Activated CD8-positive, alpha-beta T cell treated with anti-CD3 and anti-CD28 coated beads, Interleukin-2, amount 10 ng/mL, durations not matched to agents 7 days and 5 days (primary cell): Measurements from ENCODE around the gene DIP2C. TPM values are rescaled to one million over a fixed set of nuclear protein-coding genes. Genes with fewer than 3 reads are reported as not detected.
"Not testable (repeated sequence)": the region's sequence is repeated elsewhere in the genome, so short reads cannot be mapped to it uniquely, and the experiment has no call there.

ENCODE experiments used
- ATAC-seq: fragments of 150-1000 bp; cut with Tn5 transposase; one replicate; pipeline ENCODE4 v1.10.0; 2021; ENCODE audit warnings: moderate library complexity
- CTCF ChIA-PET: fragments of 350-600 bp; sonication (Branson Sonifier 250); formaldehyde crosslinking; loops from one replicate; lab custom pipeline; 2021; ENCODE audit warnings: antibody characterized with exemption; lab: Charles Lee
- POLR2A ChIA-PET: fragments of 350-600 bp; sonication (Branson Sonifier 250); formaldehyde crosslinking; loops from one replicate; lab custom pipeline; 2021; ENCODE audit warnings: antibody characterized with exemption; lab: Charles Lee
- DNase-seq: peaks from one replicate; pipeline ENCODE4 v3.0.0-alpha.2; 2020
- H3K27ac Mint-ChIP-seq: one replicate; pipeline ENCODE4 v1.8.0; 2021; ENCODE audit warnings: mild to moderate bottlenecking, mixed read lengths
- H3K27me3 Mint-ChIP-seq: one replicate; pipeline ENCODE4 v1.8.0; 2021; ENCODE audit warnings: low read depth, mixed read lengths
- H3K36me3 Mint-ChIP-seq: one replicate; pipeline ENCODE4 v1.8.0; 2021; ENCODE audit warnings: low read depth, mixed read lengths
- H3K4me1 Mint-ChIP-seq: one replicate; pipeline ENCODE4 v1.8.0; 2021; ENCODE audit warnings: low read depth, mixed read lengths
- H3K4me3 Mint-ChIP-seq: one replicate; pipeline ENCODE4 v1.8.0; 2021; ENCODE audit warnings: mild to moderate bottlenecking, mixed read lengths
- H3K9me3 Mint-ChIP-seq: one replicate; pipeline ENCODE4 v1.8.0; 2022; ENCODE audit warnings: mixed read lengths; ENCODE audit not compliant: insufficient read depth
- total RNA-seq, 2 experiments: library from RNA; stranded (reverse); gene quantifications; one replicate each; pipeline ENCODE4 v1.2.3, GENCODE V29; 2021

The DIP2C gene
- total RNA-seq, 2 experiments from 2014 or later: 0.34 to 0.39 TPM

DNA sequence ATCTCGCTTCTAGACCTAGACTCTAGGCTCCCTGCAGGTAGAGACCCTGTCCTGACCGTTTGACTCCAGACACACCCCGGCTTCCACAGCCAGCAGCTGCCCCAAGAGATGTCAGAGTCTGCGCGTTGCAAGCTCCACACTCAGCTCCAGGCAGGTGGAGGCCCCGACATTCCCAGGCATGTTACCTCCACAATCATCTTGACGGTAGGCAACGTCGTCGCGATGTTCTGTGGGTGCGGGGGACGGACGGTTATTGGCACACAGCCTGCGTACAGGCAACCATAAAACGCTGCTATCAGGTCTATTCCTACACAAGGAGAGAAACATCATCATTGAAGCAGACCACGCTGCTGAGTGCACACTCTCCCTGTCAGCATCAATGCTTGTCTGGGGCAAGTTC is 341.0 kb downstream of the DIP2C start:
- Mint-ChIP-seq H3K27ac (no peak overlapping the region), H3K27me3 (no peaks in the 10 kb centered on the region), H3K4me1 (peaks cover 24% of the 10 kb centered on the region), H3K4me3 (no peak overlapping the region), H3K9me3 (no peaks in the 10 kb centered on the region), H3K36me3 (no peaks in the 10 kb centered on the region)
- ATAC-seq: no peak
- ChIA-PET POLR2A (no interaction called here), CTCF (no interaction called here)
- no peak for DNase-seq

DNA sequence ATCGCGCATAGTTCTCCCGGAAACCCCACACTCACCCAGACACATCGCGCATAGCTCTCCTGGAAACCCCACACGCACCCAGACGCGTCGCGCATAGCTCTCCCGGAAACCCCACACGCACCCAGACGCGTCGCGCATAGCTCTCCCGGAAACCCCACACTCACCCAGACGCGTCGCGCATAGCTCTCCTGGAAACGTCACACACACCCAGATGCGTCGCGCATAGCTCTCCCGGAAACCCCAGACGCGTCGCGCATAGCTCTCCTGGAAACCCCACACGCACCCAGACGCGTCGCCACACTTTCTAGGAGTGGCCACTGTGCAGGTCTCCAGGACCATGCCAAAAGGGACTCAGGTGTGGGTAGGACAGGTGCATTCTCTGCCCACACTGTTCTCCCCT is 341.7 kb downstream of the DIP2C start:
- H3K27ac Mint-ChIP-seq, CTCF ChIA-PET, H3K27me3 Mint-ChIP-seq, DNase-seq, ATAC-seq, H3K36me3 Mint-ChIP-seq, H3K9me3 Mint-ChIP-seq, H3K4me3 Mint-ChIP-seq: not testable (repeated sequence)
- H3K4me1 Mint-ChIP-seq: peaks cover 19% of the 10 kb centered on the region
- POLR2A ChIA-PET: interaction anchor here (1.0 kb wide), 1 partner anchor 19 kb away, joined by 5 read pairs; no protein-coding TSS in a partner anchor

DNA sequence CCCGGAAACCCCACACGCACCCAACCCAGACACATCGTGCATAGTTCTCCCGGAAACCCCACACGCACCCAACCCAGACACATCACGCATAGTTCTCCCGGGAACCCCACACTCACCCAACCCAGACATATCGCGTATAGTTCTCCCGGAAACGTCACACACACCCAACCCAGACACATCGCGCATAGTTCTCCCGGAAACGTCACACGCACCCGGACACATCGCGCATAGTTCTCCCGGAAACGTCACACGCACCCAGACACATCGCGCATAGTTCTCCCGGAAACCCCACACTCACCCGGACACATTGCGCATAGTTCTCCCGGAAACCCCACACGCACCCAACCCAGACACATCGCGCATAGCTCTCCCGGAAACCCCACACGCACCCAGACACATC is 342.3 kb downstream of the DIP2C start:
- POLR2A ChIA-PET: interaction anchor here (1.0 kb wide), 1 partner anchor 18 kb away, joined by 5 read pairs; no protein-coding TSS in a partner anchor
- ATAC-seq, CTCF ChIA-PET, H3K4me3 Mint-ChIP-seq, DNase-seq, H3K27ac Mint-ChIP-seq, H3K27me3 Mint-ChIP-seq, H3K36me3 Mint-ChIP-seq, H3K9me3 Mint-ChIP-seq: not testable (repeated sequence)
- peaks cover 15% of the 10 kb centered on the region for H3K4me1 Mint-ChIP-seq

DNA sequence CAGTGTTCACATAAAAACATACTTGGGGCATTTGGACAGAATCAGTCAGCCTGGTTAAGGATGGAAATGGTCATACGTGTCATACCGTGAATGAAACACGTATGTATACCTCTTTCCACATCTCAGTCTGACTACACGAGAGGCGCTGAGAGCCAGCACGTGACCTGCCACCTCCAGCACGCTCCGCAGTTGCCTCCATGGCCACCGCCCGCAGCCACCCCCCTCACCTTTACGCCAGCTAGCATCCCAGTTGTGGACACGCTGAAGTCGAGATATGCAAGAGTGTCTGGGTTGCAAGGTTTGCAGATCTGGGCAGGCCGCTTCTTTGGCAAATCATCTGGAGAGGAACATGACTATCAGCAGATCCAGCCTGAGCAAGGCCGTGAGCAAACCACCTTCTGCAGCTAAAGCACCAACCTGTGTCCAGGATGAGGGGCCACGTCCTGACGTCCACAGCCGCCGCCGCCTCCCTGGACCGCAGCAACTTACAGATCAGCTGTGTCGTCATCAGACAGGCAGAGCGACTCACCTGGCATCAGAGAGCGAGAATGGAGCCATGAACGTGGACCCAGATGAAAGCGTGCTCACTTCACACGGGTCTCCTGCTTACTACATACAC is 344.8 kb downstream of the DIP2C start:
- H3K27me3 Mint-ChIP-seq: no peaks in the 10 kb centered on the region
- ATAC-seq (no peak), DNase-seq (no peak)
- no peaks in the 10 kb centered on the region for H3K36me3 Mint-ChIP-seq
- ChIA-PET POLR2A (no interaction called here), CTCF (no interaction called here)
- no peaks in the 10 kb centered on the region for H3K9me3 Mint-ChIP-seq
- H3K4me3 Mint-ChIP-seq: no peak overlapping the region
- no peak overlapping the region for H3K27ac Mint-ChIP-seq
- H3K4me1 Mint-ChIP-seq: peaks cover 2% of the 10 kb centered on the region

DNA sequence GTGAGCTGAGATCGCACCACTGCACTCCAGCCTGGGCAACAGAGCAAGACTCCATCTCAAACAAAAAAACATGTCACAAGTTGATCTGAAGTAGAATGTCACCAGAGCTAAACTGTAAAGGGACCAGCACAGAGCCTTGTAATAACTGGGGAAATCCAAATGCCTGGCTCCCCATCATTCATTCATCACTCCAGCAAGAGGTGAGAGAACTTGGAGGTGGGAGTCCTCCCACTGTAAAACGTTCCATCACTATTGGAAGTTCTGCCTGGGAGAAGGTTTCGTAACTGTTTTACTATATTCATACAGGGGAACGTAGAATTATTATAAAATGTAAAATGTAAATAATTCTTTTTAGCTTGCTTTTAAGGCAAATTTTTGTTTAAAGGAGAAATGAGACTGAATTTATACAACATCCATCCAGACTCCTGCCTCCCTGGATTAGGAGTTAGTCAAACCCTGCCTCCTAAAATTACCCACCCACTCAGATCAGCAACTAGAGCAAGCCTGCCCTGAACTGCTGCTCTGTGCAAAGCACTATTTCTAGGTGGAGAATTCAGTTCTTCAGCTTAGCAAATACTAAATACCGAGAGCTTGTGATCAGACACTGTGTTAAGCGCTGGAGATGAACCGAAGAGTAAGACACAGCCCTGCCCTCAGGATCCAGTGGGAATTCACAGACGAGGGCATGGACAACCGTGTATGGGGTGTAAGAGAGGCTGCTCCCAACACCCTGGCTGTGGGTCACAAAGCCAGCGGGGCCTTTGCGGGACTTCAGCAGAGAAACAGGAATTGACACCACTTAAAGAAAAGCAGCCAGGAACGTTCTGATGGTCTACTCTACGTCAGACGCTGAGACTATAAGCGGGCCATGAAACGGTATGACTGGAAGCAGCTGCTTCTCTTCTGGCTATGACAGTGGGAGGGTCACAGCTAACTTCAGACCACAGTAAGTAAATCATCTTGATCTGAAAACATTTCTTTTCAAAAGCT is 345.9 kb downstream of the DIP2C start:
- no peak overlapping the region for H3K27ac Mint-ChIP-seq
- no peaks in the 10 kb centered on the region for H3K27me3 Mint-ChIP-seq
- no peak for DNase-seq
- no peak for ATAC-seq
- peaks cover 5% of the 10 kb centered on the region for H3K4me1 Mint-ChIP-seq
- no peaks in the 10 kb centered on the region for H3K9me3 Mint-ChIP-seq
- H3K36me3 Mint-ChIP-seq: no peaks in the 10 kb centered on the region
- ChIA-PET POLR2A (no interaction called here), CTCF (no interaction called here)
- no peak overlapping the region for H3K4me3 Mint-ChIP-seq

DNA sequence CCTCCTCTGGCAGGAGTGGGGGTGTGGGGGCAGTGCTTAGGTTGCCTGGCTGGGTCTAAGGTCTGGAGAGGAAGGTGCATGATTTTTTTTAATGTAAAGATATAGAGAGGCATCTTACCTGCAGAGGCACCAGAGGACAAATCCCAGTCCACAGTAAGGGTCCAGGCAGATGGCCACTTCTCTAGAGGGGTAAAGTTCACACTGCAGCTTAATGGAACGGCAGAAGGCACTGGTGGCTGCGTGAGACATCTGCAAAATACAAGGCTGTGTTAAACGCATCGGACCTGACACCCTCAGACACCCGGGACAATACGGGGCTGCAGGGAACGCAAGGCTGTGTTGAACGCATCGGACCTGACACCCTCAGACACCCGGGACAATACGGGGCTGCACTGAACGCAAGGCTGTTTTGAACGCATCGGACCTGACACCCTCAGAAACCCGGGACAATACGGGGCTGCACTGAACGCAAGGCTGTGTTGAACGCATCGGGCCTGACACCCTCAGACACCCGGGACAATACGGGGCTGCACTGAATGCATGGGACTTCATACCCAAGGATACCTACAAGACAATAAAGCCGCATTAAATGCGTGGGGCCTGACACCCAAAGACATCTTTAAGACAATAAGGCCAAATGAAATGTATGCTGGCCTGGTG is 348.3 kb downstream of the DIP2C start:
- H3K36me3 Mint-ChIP-seq: peaks cover 5% of the 10 kb centered on the region
- no peak overlapping the region for H3K27ac Mint-ChIP-seq
- no peaks in the 10 kb centered on the region for H3K27me3 Mint-ChIP-seq
- no peak overlapping the region for H3K4me3 Mint-ChIP-seq
- ATAC-seq (no peak), DNase-seq (no peak)
- peaks cover 5% of the 10 kb centered on the region for H3K4me1 Mint-ChIP-seq
- H3K9me3 Mint-ChIP-seq: no peaks in the 10 kb centered on the region
- ChIA-PET POLR2A (interaction anchor here (1.2 kb wide), 1 partner anchor 11 kb away, joined by 4 read pairs; no protein-coding TSS in a partner anchor), CTCF (no interaction called here)

DNA sequence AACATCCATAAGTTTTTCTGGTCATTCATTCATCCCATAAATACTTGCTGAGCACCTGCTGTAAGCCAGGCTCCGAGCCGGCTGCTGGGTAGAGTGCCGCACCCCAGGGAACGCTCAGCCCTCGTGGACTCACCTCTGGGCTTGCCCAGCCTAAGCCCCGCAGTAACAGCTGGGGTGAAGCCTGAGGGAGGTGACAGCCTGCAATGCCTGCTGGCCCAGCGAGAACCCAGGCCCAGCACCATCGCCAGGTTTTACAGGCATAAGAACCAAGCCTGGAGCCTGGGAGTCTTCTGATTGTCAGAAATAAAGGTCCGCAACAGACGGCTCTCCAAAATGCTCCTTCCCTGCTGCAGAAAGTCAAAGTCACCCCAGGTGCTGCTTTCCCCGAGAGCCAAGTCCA is 348.8 kb downstream of the DIP2C start:
- CTCF ChIA-PET: no interaction called here
- DNase-seq: no peak
- Mint-ChIP-seq H3K4me1 (peaks cover 5% of the 10 kb centered on the region), H3K9me3 (no peaks in the 10 kb centered on the region), H3K36me3 (peaks cover 5% of the 10 kb centered on the region), H3K4me3 (no peak overlapping the region), H3K27me3 (no peaks in the 10 kb centered on the region), H3K27ac (no peak overlapping the region)
- ATAC-seq: no peak
- POLR2A ChIA-PET: no interaction called here

DNA sequence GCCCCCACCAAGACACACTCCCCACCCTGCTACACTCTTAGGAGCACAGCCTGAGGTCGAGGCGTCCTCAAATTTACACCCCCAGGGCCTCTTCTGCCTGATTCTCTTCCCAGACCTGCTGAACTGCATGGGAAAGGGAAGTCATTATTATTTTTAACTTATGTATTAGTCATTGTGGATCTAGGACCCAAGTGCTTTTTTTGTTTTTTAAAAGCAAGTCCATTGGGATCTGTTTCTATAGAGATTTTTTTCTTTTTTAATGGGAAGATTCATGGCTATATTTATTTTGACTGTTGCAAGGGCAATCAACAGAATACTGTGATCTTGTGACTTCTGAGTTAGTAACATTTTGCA is 350.5 kb downstream of the DIP2C start:
- no peaks in the 10 kb centered on the region for H3K27me3 Mint-ChIP-seq
- H3K27ac Mint-ChIP-seq: no peak overlapping the region
- CTCF ChIA-PET: no interaction called here
- peaks cover 8% of the 10 kb centered on the region for H3K4me1 Mint-ChIP-seq
- POLR2A ChIA-PET: no interaction called here
- DNase-seq (no peak), ATAC-seq (no peak)
- peaks cover 5% of the 10 kb centered on the region for H3K36me3 Mint-ChIP-seq
- H3K4me3 Mint-ChIP-seq: no peak overlapping the region
- H3K9me3 Mint-ChIP-seq: no peaks in the 10 kb centered on the region

DNA sequence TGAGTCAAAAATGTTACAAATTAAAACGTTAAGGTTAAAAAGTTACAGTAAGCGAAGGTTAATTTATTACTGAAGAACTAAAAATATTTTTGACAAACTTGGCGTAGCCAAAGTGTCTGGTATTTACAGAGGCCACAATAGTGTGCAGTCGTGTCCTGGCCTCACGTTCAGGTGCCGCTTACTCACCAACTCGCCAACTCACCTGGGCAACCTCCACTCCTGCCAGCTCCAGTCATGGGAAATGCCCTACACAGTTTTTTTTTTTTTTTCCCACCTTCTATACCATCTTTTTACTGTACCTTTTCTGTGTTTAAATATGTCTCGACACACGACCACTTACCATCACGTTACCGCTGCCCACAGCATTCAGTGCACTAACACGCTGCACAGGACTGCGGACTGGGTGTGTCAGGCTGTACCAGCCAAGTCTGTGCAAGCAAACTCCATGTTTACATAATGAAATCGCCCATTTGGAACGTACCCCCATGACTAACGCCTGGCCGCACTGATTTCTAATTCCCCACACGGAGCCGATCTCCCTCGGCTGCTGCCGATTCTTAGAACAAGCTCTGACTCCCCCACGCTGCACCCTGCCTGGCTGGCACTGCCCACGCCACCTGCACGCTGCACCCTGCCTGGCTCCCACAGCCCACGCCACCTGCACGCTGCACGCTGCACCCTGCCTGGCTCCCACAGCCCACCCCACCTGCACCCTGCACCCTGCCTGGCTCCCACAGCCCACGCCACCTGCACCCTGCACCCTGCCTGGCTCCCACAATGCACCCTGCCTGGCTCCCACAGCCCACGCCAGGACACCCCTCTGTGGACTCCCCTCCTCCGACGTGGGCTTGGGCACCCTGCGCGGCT is 351.1 kb downstream of the DIP2C start:
- ATAC-seq (peak; percentile 19), DNase-seq (no peak)
- Mint-ChIP-seq H3K36me3 (peaks cover 5% of the 10 kb centered on the region), H3K4me3 (no peak overlapping the region), H3K27me3 (no peaks in the 10 kb centered on the region), H3K27ac (no peak overlapping the region), H3K4me1 (peaks cover 13% of the 10 kb centered on the region), H3K9me3 (no peaks in the 10 kb centered on the region)
- ChIA-PET POLR2A (no interaction called here), CTCF (interaction anchor here (0.7 kb wide), 1 partner anchor 114 kb away, joined by 3 read pairs; no protein-coding TSS in a partner anchor)

DNA sequence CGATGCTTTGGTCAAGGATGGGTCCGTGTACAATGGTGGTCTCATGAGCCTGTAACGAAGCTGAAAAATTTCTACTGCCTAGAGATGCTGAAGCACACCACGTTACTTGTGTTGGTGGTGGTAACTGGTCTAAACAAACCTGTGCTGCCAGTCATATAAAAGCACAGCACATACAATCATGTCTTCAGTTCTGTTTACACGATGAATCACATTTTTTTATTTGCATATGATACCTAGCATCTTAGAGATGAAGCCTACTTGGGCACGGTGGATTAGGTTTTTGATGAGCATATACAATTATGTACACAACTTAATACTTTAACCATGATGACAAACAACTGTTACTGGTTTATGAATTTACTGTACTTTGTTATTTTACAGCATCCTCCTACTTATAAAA is 353.2 kb downstream of the DIP2C start:
- no peak overlapping the region for H3K27ac Mint-ChIP-seq
- no peak for DNase-seq
- CTCF ChIA-PET: no interaction called here
- H3K4me1 Mint-ChIP-seq: peaks cover 18% of the 10 kb centered on the region
- no peak overlapping the region for H3K4me3 Mint-ChIP-seq
- H3K36me3 Mint-ChIP-seq: peaks cover 6% of the 10 kb centered on the region
- ATAC-seq: no peak
- no peaks in the 10 kb centered on the region for H3K9me3 Mint-ChIP-seq
- H3K27me3 Mint-ChIP-seq: no peaks in the 10 kb centered on the region
- POLR2A ChIA-PET: no interaction called here

DNA sequence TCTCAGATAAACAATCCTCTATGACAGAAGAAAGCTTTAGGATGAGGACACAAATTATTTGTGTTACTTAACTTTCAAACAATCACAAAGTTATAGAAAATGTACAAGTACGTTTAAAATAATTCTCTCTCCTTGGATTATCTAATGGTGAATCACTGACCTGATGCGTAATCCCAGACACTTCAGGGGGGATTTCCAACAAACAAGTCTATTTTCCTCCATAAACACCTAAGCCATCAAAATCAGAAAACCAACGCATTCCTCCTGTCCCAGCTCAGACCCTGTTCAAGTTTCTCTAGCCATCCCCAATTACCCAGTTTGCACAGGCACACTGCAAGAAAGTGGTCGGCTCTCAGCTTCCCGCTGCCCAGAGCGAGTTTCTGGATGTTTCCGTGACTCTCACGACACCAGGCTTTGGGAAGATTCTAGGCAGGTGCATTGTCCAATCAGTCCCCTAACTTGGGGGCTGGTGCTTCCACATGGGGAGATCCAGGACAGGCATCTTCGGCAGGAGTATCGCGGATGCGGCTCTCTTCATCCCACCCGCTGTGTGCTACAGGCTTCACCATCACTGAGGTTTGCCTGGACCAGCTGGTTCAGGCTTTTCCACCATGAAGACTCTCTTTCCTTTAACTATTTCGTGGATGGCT is 354.2 kb downstream of the DIP2C start:
- no peak for DNase-seq
- CTCF ChIA-PET: no interaction called here
- Mint-ChIP-seq H3K36me3 (peaks cover 7% of the 10 kb centered on the region), H3K9me3 (no peaks in the 10 kb centered on the region), H3K4me1 (peaks cover 18% of the 10 kb centered on the region), H3K4me3 (no peak overlapping the region), H3K27ac (no peak overlapping the region), H3K27me3 (no peaks in the 10 kb centered on the region)
- POLR2A ChIA-PET: no interaction called here
- ATAC-seq: no peak
